Endodermal cell (in vitro differentiated cells): ENCODE results near the gene DCP2. TPM values are rescaled to one million over a fixed set of nuclear protein-coding genes. Genes with fewer than 3 reads are reported as not detected.

Experiments
- DNase-seq: peaks from one replicate; pipeline ENCODE4 v3.0.0-alpha.2; 2017
- H3K27ac ChIP-seq: 2 replicates; pipeline ENCODE4 v1.5.1; 2013; ENCODE audit warnings: mild to moderate bottlenecking, low read depth, low read length, moderate library complexity
- H3K27me3 ChIP-seq: 2 replicates; pipeline ENCODE4 v1.6.1; 2013; ENCODE audit warnings: mild to moderate bottlenecking, low read length, moderate library complexity; ENCODE audit not compliant: insufficient read depth, control insufficient read depth, poor library complexity, severe bottlenecking
- H3K36me3 ChIP-seq: 2 replicates; pipeline ENCODE4 v1.7.0; 2013; ENCODE audit warnings: mild to moderate bottlenecking, low read length, moderate library complexity; ENCODE audit not compliant: control insufficient read depth, insufficient read depth
- H3K4me1 ChIP-seq: one replicate; pipeline ENCODE4 v1.7.0; 2013; ENCODE audit warnings: low read length; ENCODE audit not compliant: control insufficient read depth, insufficient read depth
- H3K4me3 ChIP-seq: 2 replicates; pipeline ENCODE4 v1.5.1; 2013; ENCODE audit warnings: mild to moderate bottlenecking, low read length, moderate library complexity
- H3K9ac ChIP-seq: 2 replicates; pipeline ENCODE4 v1.6.1; 2013; ENCODE audit warnings: mild to moderate bottlenecking, low read length, moderate library complexity; ENCODE audit not compliant: poor library complexity, severe bottlenecking; ENCODE audit errors: extremely low read depth
- H3K9me3 ChIP-seq: 2 replicates; pipeline ENCODE4 v1.6.1; 2013; ENCODE audit warnings: mild to moderate bottlenecking, low read length, moderate library complexity; ENCODE audit not compliant: control insufficient read depth
- H3K27ac Mint-ChIP-seq: 2 replicates; pipeline ENCODE4 v1.8.0; 2020; ENCODE audit warnings: mixed read lengths
- H3K27me3 Mint-ChIP-seq: 2 replicates; pipeline ENCODE4 v1.8.0; 2021; ENCODE audit warnings: mild to moderate bottlenecking, mixed read lengths; ENCODE audit not compliant: insufficient read depth
- H3K36me3 Mint-ChIP-seq: 2 replicates; pipeline ENCODE4 v1.8.0; 2020; ENCODE audit warnings: low read depth, mixed read lengths
- H3K4me1 Mint-ChIP-seq: 2 replicates; pipeline ENCODE4 v1.8.0; 2020; ENCODE audit warnings: mixed read lengths
- H3K4me3 Mint-ChIP-seq: 2 replicates; pipeline ENCODE4 v1.8.0; 2020; ENCODE audit warnings: mild to moderate bottlenecking, moderate library complexity, mixed read lengths
- H3K9me3 Mint-ChIP-seq: 2 replicates; pipeline ENCODE4 v1.8.0; 2020; ENCODE audit warnings: mild to moderate bottlenecking, mixed read lengths
- WGBS, 2 experiments: methylation state at CpG; one replicate each; pipeline versions ENCODE4 v1.1.5 to v1.1.7; 2013; ENCODE audit warnings: missing lambda C conversion rate in 2 of 2, mixed read lengths in 1 of 2; ENCODE audit not compliant: insufficient coverage in 1 of 2, insufficient read length in 1 of 2; 5-methylcytosine and 5-hydroxymethylcytosine counted together
- total RNA-seq, 2 donors: library from RNA; stranded (reverse); fragmentation: NEBNext Ultra II Directional in 1 of 2; extraction: Animal tissue kit (Norgen Biotek cat#: 25700) in 1 of 2; gene quantifications; 2 replicates in 1 of 2; 3 replicates in 1 of 2; pipeline ENCODE4 v1.2.1, GENCODE V29; 2021
- TF ChIP-seq, protein P1 (sequence below): fragments of 200-600 bp; sonication (generic); conservative IDR thresholded peaks from 2 replicates; pipeline ENCODE4 v1.5.0; 2021; ENCODE audit warnings: antibody characterized with exemption, mild to moderate bottlenecking

DCP2 gene
- total RNA-seq, 2 donors from 2014 or later: 152 to 154 TPM

DNA sequence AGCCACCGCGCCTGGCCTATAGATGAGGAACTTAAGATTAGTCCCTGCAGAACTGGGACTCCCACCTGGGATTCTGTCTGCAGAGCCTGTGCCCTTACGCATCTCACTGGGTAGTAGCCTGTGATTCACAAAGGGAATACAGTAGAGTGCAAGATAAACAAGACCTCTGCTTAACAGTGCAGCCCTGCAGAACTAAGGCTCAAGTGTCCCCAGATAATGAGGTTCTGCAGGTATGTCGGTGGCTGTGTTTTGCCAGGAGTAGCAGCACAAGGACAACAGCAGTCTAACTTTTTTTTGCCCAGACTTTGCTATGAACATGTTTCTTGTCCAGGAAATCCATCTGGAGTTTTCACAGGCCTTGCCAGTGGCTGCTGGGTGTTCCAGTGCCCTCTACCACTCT is 59.7 kb downstream of the DCP2 start:
- Mint-ChIP-seq H3K27me3 (no peaks in the 10 kb centered on the region), H3K9me3 (no peaks in the 10 kb centered on the region), H3K4me3 (no peak overlapping the region), H3K4me1 (peaks cover 22% of the 10 kb centered on the region), H3K36me3 (peaks cover 82% of the 10 kb centered on the region), H3K27ac (no peak overlapping the region)
- H3K9ac ChIP-seq: no peak overlapping the region
- no peak for DNase-seq
- H3K4me3 ChIP-seq: no peak overlapping the region
- no peaks in the 10 kb centered on the region for H3K9me3 ChIP-seq
- H3K36me3 ChIP-seq: peaks cover 95% of the 10 kb centered on the region
- no peaks in the 10 kb centered on the region for H3K27me3 ChIP-seq
- peaks cover 2% of the 10 kb centered on the region for H3K4me1 ChIP-seq
- TF ChIP-seq, protein P1, sequence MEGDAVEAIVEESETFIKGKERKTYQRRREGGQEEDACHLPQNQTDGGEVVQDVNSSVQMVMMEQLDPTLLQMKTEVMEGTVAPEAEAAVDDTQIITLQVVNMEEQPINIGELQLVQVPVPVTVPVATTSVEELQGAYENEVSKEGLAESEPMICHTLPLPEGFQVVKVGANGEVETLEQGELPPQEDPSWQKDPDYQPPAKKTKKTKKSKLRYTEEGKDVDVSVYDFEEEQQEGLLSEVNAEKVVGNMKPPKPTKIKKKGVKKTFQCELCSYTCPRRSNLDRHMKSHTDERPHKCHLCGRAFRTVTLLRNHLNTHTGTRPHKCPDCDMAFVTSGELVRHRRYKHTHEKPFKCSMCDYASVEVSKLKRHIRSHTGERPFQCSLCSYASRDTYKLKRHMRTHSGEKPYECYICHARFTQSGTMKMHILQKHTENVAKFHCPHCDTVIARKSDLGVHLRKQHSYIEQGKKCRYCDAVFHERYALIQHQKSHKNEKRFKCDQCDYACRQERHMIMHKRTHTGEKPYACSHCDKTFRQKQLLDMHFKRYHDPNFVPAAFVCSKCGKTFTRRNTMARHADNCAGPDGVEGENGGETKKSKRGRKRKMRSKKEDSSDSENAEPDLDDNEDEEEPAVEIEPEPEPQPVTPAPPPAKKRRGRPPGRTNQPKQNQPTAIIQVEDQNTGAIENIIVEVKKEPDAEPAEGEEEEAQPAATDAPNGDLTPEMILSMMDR: no peak
- no peak overlapping the region for H3K27ac ChIP-seq
- 94 to 100% methylated on average over 4 of the region's 4 CpGs for WGBS, 2 experiments

DNA sequence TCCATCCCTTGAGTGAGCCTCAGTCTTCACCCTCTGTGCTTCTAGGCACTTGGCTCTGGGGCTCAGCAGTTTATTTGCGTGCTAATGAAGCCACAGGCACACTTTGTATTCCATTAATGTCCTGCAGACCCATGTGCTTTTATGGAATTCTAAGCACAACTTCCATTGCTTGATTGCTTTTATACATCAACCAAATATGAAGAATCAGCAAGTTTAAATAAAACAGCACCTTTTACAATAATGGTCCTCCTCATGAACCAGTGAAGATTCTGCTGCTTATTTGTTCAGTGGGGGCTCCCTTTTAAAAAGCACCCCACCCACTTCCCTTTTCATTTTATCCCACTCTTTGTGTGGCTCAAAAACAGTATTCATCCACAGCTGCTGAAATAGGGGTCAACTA is 60.2 kb downstream of the DCP2 start:
- Mint-ChIP-seq H3K27ac (no peak overlapping the region), H3K4me1 (peaks cover 19% of the 10 kb centered on the region), H3K27me3 (no peaks in the 10 kb centered on the region), H3K36me3 (peaks cover 82% of the 10 kb centered on the region), H3K4me3 (no peak overlapping the region), H3K9me3 (no peaks in the 10 kb centered on the region)
- Histone ChIP-seq H3K36me3 (peaks cover 95% of the 10 kb centered on the region), H3K27ac (no peak overlapping the region), H3K4me3 (no peak overlapping the region), H3K9ac (no peak overlapping the region), H3K4me1 (no peaks in the 10 kb centered on the region), H3K9me3 (no peaks in the 10 kb centered on the region), H3K27me3 (no peaks in the 10 kb centered on the region)
- TF ChIP-seq, protein P1: no peak
- 97 to 100% methylated on average over 1 of the region's 1 CpG for WGBS, 2 experiments
- no peak for DNase-seq

DNA sequence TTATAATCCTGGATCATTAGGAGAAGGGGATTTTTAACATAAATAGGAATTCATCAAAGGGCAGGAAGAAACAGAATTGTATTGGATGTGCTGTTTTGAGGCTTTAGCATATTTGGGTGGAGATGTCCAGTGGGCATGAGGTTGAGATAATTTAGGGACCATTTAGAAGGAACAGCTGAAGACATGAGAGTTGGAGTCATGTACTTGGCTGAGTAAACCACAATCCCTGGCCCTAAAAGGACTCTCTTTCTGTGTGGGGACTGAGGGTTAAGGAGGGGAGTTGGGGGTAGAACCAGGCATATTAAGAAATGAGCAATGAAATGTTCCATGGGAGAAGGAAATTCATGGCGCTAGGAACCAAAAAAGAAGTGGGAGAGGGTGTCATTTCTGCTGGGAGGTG is 61.5 kb downstream of the DCP2 start:
- Mint-ChIP-seq H3K9me3 (no peaks in the 10 kb centered on the region), H3K4me3 (no peak overlapping the region), H3K27ac (no peak overlapping the region), H3K36me3 (peaks cover 83% of the 10 kb centered on the region), H3K4me1 (peaks cover 19% of the 10 kb centered on the region), H3K27me3 (no peaks in the 10 kb centered on the region)
- Histone ChIP-seq H3K27me3 (no peaks in the 10 kb centered on the region), H3K4me1 (no peaks in the 10 kb centered on the region), H3K9ac (no peak overlapping the region), H3K36me3 (peaks cover 97% of the 10 kb centered on the region), H3K9me3 (no peaks in the 10 kb centered on the region), H3K4me3 (no peak overlapping the region), H3K27ac (no peak overlapping the region)
- no peak for DNase-seq
- TF ChIP-seq, protein P1: no peak
- WGBS, 2 experiments: 89 to 98% methylated on average over 1 of the region's 1 CpG
